BJ (cell line): ENCODE data around the gene MAMSTR. TPM values are rescaled to one million over a fixed set of nuclear protein-coding genes. Genes with fewer than 3 reads are reported as not detected.
"Not testable (repeated sequence)": the region's sequence is repeated elsewhere in the genome, so short reads cannot be mapped to it uniquely, and the experiment has no call there.

ENCODE experiments used
- CTCF ChIA-PET: fragments of 350-600 bp; formaldehyde crosslinking; extraction: SDS; loops from one replicate; lab custom pipeline; 2021; ENCODE audit warnings: antibody characterized with exemption, inconsistent platforms; lab: Yijun Ruan, JAX
- POLR2A ChIA-PET: fragments of 300-600 bp; sonication (Branson Sonifier 250); formaldehyde crosslinking; extraction: SDS; loops from one replicate; lab custom pipeline; 2021; ENCODE audit warnings: antibody characterized with exemption; lab: Charles Lee
- DNase-seq: peaks from one replicate; pipeline ENCODE4 v3.0.0-alpha.2; 2011; ENCODE audit warnings: low read depth
- H3K27me3 ChIP-seq: 2 replicates; pipeline ENCODE4 v1.6.0; 2011; ENCODE audit warnings: low read length; ENCODE audit not compliant: control insufficient read depth, insufficient read depth
- H3K36me3 ChIP-seq: 2 replicates; pipeline ENCODE4 v1.5.1; 2011; ENCODE audit warnings: low read length; ENCODE audit not compliant: control insufficient read depth, insufficient read depth
- H3K4me3 ChIP-seq: 2 replicates; pipeline ENCODE4 v1.5.1; 2011; ENCODE audit warnings: low read depth, mild to moderate bottlenecking, control low read depth, low read length
- polyA plus RNA-seq: library from polyadenylated mRNA; depleted of rRNA; stranded (reverse); fragments of >200 nt; gene quantifications from 2 replicates; pipeline ENCODE4 v1.2.3, GENCODE V29; 2011
- TF ChIP-seq, protein P1 (sequence below): IDR thresholded peaks from 2 replicates; pipeline ENCODE4 v1.5.1; 2011; ENCODE audit warnings: low read depth, mild to moderate bottlenecking, control low read depth, inconsistent platforms, low read length, moderate library complexity; ENCODE audit not compliant: insufficient read depth

MAMSTR gene
- polyA plus RNA-seq, 1 experiment = 1.5 TPM

DNA sequence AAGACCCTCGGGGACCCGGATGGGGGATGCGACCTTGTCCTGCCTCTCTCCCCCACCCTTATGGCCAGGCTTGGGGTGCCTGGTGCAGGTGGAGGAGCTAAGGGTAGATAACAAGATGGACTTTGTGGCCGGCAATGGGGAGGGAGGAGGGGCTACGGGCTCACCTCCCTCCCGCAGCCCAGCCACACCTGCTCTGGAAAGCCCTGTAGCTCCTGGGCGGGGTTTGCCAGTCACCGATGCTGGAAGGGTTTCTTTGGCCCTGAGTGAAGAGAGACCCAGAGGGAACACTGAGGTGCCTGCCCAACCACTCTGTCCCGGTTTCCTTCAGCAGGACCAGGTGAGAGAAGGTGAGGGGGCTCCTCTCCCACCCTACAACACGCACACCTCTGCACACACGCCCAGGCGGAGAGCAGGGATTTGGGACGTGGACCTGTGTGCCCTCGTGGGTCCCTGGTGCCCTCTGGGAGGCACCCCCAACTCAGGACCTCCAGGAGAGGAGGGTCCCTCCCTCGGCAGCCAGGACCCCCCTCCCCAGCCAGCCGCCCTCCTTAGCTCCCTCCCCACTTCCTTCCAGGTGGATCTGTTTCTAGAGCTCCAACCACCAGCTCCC, 23.7 kb downstream of the MAMSTR start, which contains the start of gene FUT2:
Gene FUT2, plus strand, starts transcription at position 229 of the 610 bp plus-strand sequence. CDS start 6,986 bp downstream, outside the sequence.
- Histone ChIP-seq H3K36me3 (no peaks in the 10 kb centered on the region), H3K27me3 (peaks cover 3% of the 10 kb centered on the region), H3K4me3 (no peak within 1 kb of the TSS)
- TF ChIP-seq, protein P1, sequence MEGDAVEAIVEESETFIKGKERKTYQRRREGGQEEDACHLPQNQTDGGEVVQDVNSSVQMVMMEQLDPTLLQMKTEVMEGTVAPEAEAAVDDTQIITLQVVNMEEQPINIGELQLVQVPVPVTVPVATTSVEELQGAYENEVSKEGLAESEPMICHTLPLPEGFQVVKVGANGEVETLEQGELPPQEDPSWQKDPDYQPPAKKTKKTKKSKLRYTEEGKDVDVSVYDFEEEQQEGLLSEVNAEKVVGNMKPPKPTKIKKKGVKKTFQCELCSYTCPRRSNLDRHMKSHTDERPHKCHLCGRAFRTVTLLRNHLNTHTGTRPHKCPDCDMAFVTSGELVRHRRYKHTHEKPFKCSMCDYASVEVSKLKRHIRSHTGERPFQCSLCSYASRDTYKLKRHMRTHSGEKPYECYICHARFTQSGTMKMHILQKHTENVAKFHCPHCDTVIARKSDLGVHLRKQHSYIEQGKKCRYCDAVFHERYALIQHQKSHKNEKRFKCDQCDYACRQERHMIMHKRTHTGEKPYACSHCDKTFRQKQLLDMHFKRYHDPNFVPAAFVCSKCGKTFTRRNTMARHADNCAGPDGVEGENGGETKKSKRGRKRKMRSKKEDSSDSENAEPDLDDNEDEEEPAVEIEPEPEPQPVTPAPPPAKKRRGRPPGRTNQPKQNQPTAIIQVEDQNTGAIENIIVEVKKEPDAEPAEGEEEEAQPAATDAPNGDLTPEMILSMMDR = no peak
- POLR2A ChIA-PET = no interaction called here
- CTCF ChIA-PET = interaction anchor here (1.2 to 2.3 kb wide), 4 partner anchors 17 to 92 kb away, joined by 3 to 11 read pairs (median 4); no protein-coding TSS in a partner anchor
- DNase-seq = no peak

DNA sequence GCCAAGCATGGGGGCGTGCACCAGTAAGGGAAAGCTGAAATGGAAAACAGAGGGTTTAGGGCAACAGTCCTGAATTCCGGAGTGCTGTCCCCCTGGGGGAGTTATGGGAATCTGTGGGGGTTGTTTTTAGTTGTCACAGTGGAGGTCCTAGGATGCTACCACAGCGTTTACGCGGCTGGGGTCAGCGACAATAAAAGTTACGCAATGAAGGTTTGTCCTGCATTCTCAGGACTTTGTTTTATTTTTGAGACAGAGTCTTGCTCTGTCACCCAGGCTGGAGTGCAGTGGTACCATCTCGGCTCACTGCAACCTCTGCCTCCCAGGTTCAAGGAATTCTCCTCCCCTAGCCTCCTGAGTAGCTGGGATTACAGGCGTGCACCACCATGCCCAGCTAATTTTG, 25.9 kb downstream of the MAMSTR start:
- H3K27me3 ChIP-seq, POLR2A ChIA-PET, H3K4me3 ChIP-seq, DNase-seq, H3K36me3 ChIP-seq: not testable (repeated sequence)
- CTCF ChIA-PET = interaction anchor here (1.4 to 1.9 kb wide), 4 partner anchors 10 to 48 kb away, joined by 3 to 9 read pairs (median 4); partner anchors contain the start of gene CA11

DNA sequence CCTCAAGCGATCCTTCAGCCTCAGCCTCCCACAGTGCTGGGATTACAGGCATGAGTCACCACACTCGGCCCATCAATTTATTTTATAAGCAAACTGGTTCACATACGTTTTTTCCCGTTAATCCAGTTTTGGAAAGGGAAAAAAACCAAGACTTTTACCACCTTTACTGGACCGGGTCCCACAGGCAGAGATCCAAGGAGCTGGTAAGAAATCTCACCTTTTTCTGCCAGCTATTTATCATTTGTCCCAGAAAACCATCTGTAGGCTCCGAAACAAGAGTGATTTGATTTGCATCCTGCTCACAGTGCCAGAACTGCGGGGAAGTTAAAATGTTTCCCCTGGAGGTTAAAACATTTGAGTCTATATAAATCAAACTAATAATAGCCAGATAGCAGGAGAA, 30.1 kb downstream of the MAMSTR start:
- DNase-seq = no peak
- H3K36me3 ChIP-seq = no peaks in the 10 kb centered on the region
- TF ChIP-seq, protein P1 = no peak
- no peaks in the 10 kb centered on the region; the same call in 1 of the 2 replicates for H3K27me3 ChIP-seq
- POLR2A ChIA-PET = no interaction called here
- H3K4me3 ChIP-seq = no peak overlapping the region
- CTCF ChIA-PET = interaction anchor here (2.3 kb wide), 1 partner anchor 14 kb away, joined by 10 read pairs; no protein-coding TSS in a partner anchor

DNA sequence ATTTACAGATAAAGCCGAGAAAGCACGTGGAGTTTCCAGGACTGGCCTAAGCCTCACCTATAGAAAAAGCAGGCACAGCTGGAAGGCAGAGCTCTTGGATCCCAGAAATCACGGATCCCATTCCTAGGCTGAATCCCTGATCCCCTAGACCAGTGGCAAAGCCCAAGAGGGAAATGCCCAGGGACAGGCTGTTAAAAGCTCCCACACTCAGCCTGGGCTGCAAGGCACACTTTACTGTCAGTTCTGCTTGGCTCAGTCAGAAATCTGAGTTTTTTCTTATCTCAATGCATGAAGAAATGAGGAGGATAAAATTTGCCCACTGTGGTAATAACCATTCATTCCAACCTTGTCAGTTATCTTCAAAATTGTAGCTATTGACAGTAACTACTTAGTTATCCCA, 31.7 kb downstream of the MAMSTR start:
- no peak for DNase-seq
- ChIA-PET POLR2A (no interaction called here), CTCF (interaction anchor here (2.9 kb wide), 1 partner anchor 12 kb away, joined by 13 read pairs; no protein-coding TSS in a partner anchor)
- Histone ChIP-seq H3K27me3 (no peaks in the 10 kb centered on the region; the same call in 1 of the 2 replicates), H3K4me3 (no peak overlapping the region), H3K36me3 (no peaks in the 10 kb centered on the region)
- TF ChIP-seq, protein P1 = no peak

DNA sequence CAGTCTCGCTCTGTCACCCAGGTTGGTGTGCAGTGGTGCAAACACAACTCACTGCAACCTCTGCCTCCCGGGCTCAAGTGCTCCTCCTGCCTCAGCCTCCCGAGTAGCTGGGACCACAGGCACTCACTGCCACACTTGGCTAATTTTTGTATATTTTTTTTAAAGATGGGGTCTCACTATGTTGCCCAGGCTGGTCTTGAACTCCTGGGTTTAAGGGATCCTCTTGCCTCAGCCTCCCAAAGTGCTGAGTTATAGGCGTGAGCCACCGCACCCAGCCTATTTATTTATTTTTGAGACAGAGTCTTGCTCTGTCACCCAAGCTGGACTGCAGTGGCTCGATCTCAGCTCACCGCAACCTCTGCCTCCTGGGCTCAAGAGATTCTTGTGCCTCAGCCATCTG, 32.9 kb downstream of the MAMSTR start:
- H3K4me3 ChIP-seq, DNase-seq, H3K36me3 ChIP-seq, POLR2A ChIA-PET, H3K27me3 ChIP-seq: not testable (repeated sequence)
- CTCF ChIA-PET = interaction anchor here (2.9 kb wide), 1 partner anchor 11 kb away, joined by 13 read pairs; no protein-coding TSS in a partner anchor

DNA sequence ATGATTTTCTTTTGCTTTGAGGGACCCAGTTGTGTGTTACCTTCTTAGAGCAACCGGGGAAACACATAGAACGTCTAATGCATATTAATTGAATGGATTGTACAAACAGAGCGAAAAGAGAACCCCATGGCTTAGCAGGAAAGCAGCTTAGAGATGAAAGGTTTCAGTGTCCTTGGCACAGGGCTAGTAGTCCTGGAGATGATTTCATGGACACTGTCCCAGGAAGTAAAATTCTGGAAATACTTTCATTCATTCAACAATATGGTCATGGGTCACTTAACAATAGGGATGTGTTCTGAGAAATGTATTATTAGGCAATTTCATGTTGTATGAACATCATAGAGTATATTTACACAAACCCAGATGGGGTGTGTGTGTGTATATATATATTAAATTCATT, 33.4 kb downstream of the MAMSTR start:
- ChIA-PET CTCF (interaction anchor here (2.9 kb wide), 1 partner anchor 10 kb away, joined by 13 read pairs; no protein-coding TSS in a partner anchor), POLR2A (no interaction called here)
- H3K27me3 ChIP-seq = no peaks in the 10 kb centered on the region; the same call in 1 of the 2 replicates
- H3K36me3 ChIP-seq = no peaks in the 10 kb centered on the region
- DNase-seq = no peak
- TF ChIP-seq, protein P1 = no peak
- H3K4me3 ChIP-seq = no peak overlapping the region
